SU-DHL-6 (cell line): Measurements from ENCODE around the gene MFAP5.

Experiments
- CTCF ChIP-seq: fragments of 200-600 bp; sonication (generic); IDR thresholded peaks from one replicate; pipeline ENCODE4 v1.5.1; 2017; ENCODE audit warnings: antibody characterized with exemption, mild to moderate bottlenecking, low read length, moderate library complexity; ENCODE audit not compliant: insufficient read depth, poor library complexity, severe bottlenecking
- EZH2phosphoT487 ChIP-seq: fragments of 200-600 bp; sonication (generic), shearing (Covaris generic); conservative IDR thresholded peaks from 2 replicates; pipeline ENCODE4 v1.6.1; 2018; ENCODE audit warnings: mild to moderate bottlenecking, antibody characterized with exemption, low read length, moderate library complexity, mixed read lengths

- no peak for TF ChIP-seq CTCF
- TF ChIP-seq EZH2phosphoT487: no peak
Observed at GRCh38 chr12:8698132-8698851, 35.7 kb upstream of the MFAP5 start.
